Panc1 (cell line): ENCODE data around the gene ENDOV. TPM values are rescaled to one million over a fixed set of nuclear protein-coding genes. Genes with fewer than 3 reads are reported as not detected.

ENCODE experiments used
- ATAC-seq: fragments of 200-7000 bp; cut with Tn5 transposase; 2 replicates; pipeline ENCODE4 v1.9.1; 2020; ENCODE audit warnings: mild to moderate bottlenecking, moderate library complexity
- BruUV-seq: library from RNA; stranded (reverse); fragments of 400-500 nt; replicated peaks from 2 replicates; lab custom pipeline; 2021; lab: Mats Ljungman, UMichigan
- CTCF ChIA-PET: fragments of 300-600 bp; sonication (Branson Sonifier 250); formaldehyde crosslinking; loops from one replicate; lab custom pipeline; 2022; ENCODE audit warnings: antibody characterized with exemption; lab: Charles Lee
- POLR2A ChIA-PET: fragments of 300-600 bp; sonication (Branson Sonifier 250); formaldehyde crosslinking; loops from one replicate; lab custom pipeline; 2022; ENCODE audit warnings: antibody characterized with exemption; lab: Charles Lee
- DNase-seq: peaks from one replicate; pipeline ENCODE4 v3.0.0-alpha.2; 2010; ENCODE audit warnings: low read depth, low spot score
- H3K27ac ChIP-seq: 2 replicates; pipeline ENCODE4 v1.5.1; 2011; ENCODE audit warnings: mild to moderate bottlenecking, low read length, inconsistent platforms
- H3K27me3 ChIP-seq: fragments of 200-500 bp; sonication (Bioruptor generic); 2 replicates; pipeline ENCODE4 v1.6.0; 2014; ENCODE audit warnings: low read length, inconsistent platforms; ENCODE audit not compliant: control insufficient read depth, insufficient read depth
- H3K36me3 ChIP-seq: fragments of 200-500 bp; sonication (Bioruptor generic); 2 replicates; pipeline ENCODE4 v1.5.1; 2014; ENCODE audit warnings: inconsistent platforms, mild to moderate bottlenecking, low read length, moderate library complexity; ENCODE audit not compliant: control insufficient read depth, insufficient read depth
- H3K4me1 ChIP-seq: 2 replicates; pipeline ENCODE4 v1.5.1; 2011; ENCODE audit warnings: inconsistent platforms, mild to moderate bottlenecking, low read length, moderate library complexity; ENCODE audit not compliant: control insufficient read depth, insufficient read depth
- H3K4me3 ChIP-seq, 2 experiments: 2 replicates each; pipeline ENCODE4 v1.5.1; 2011 to 2012; ENCODE audit warnings: low read depth in 2 of 2, low read length in 2 of 2, mild to moderate bottlenecking in 2 of 2, inconsistent platforms in 1 of 2, moderate library complexity in 1 of 2
- H3K9me3 ChIP-seq: fragments of 200-500 bp; sonication (Bioruptor generic); 2 replicates; pipeline ENCODE4 v1.5.1; 2014; ENCODE audit warnings: low read depth, mild to moderate bottlenecking, inconsistent platforms, low read length, moderate library complexity; ENCODE audit not compliant: control insufficient read depth, insufficient read depth
- CTCF ChIP-seq: fragments of 450-650 bp; IDR thresholded peaks from 2 replicates; pipeline ENCODE4 v1.5.1; 2017; ENCODE audit warnings: mild to moderate bottlenecking
- POLR2AphosphoS5 ChIP-seq: IDR thresholded peaks from 2 replicates; pipeline ENCODE4 v1.6.1; 2012; ENCODE audit warnings: mild to moderate bottlenecking, low read depth, low read length, moderate library complexity
- SIN3A ChIP-seq: IDR thresholded peaks from 2 replicates; pipeline ENCODE4 v1.6.1; 2012; ENCODE audit warnings: low read depth, mild to moderate bottlenecking, low read length, moderate library complexity, borderline replicate concordance; ENCODE audit not compliant: insufficient read depth
- TCF7L2 ChIP-seq: IDR thresholded peaks from 2 replicates; pipeline ENCODE4 v1.6.1; 2011; ENCODE audit warnings: mild to moderate bottlenecking, low read depth, low read length, inconsistent platforms
- in situ Hi-C: cut with HindIII; loops from 2 replicates; pipeline ENCODE4 v1.10.0; 2016; ENCODE audit warnings: low sequenced_read_pairs, low pct_unique_long_range_greater_than_20kb
- intact Hi-C: fragments of 100-400 bp; cut with micrococcal nuclease; formaldehyde crosslinking; loops from one replicate; pipeline ENCODE4 v1.10.0; 2022; ENCODE audit not compliant: unreplicated experiment
- total RNA-seq: library from RNA; stranded (reverse); gene quantifications from one replicate; pipeline ENCODE4 v1.2.1, GENCODE V29; 2021; ENCODE audit not compliant: unreplicated experiment
- TF ChIP-seq, protein P1 (sequence below), 2 experiments: IDR thresholded peaks; 2 replicates each; pipeline ENCODE4 v1.6.1; 2011 to 2012; ENCODE audit warnings: low read depth in 2 of 2, control low read depth in 1 of 2, low read length in 1 of 2, mild to moderate bottlenecking in 1 of 2, moderate library complexity in 1 of 2; ENCODE audit not compliant: insufficient read depth in 1 of 2

The ENDOV gene
- total RNA-seq, 1 experiment from 2014 or later = 37.1 TPM

GRCh38 chr17:80473701-80474100, 58.7 kb downstream of the ENDOV start:
- H3K27ac ChIP-seq = no peak overlapping the region
- in situ Hi-C loops = no loop called here
- TF ChIP-seq TCF7L2 = no peak
- TF ChIP-seq POLR2AphosphoS5 = no peak
- TF ChIP-seq SIN3A = no peak
- TF ChIP-seq, protein P1, sequence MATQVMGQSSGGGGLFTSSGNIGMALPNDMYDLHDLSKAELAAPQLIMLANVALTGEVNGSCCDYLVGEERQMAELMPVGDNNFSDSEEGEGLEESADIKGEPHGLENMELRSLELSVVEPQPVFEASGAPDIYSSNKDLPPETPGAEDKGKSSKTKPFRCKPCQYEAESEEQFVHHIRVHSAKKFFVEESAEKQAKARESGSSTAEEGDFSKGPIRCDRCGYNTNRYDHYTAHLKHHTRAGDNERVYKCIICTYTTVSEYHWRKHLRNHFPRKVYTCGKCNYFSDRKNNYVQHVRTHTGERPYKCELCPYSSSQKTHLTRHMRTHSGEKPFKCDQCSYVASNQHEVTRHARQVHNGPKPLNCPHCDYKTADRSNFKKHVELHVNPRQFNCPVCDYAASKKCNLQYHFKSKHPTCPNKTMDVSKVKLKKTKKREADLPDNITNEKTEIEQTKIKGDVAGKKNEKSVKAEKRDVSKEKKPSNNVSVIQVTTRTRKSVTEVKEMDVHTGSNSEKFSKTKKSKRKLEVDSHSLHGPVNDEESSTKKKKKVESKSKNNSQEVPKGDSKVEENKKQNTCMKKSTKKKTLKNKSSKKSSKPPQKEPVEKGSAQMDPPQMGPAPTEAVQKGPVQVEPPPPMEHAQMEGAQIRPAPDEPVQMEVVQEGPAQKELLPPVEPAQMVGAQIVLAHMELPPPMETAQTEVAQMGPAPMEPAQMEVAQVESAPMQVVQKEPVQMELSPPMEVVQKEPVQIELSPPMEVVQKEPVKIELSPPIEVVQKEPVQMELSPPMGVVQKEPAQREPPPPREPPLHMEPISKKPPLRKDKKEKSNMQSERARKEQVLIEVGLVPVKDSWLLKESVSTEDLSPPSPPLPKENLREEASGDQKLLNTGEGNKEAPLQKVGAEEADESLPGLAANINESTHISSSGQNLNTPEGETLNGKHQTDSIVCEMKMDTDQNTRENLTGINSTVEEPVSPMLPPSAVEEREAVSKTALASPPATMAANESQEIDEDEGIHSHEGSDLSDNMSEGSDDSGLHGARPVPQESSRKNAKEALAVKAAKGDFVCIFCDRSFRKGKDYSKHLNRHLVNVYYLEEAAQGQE (IDR thresholded peaks at IDR 0.05; ENCODE audit: insufficient read depth in 1 of 2, low read depth in 2 of 2, low read length in 1 of 2) = no peak
- TF ChIP-seq CTCF = no peak
- no peaks in the 10 kb centered on the region for H3K9me3 ChIP-seq
- no peaks in the 10 kb centered on the region for H3K36me3 ChIP-seq
- intact Hi-C loops = loop anchor here (10.0 kb wide), 1 partner anchor 101 kb away; no protein-coding TSS in a partner anchor
- H3K27me3 ChIP-seq = peaks cover 3% of the 10 kb centered on the region; the same call in 1 of the 2 replicates
- BruUV-seq = no TSS peak
- peaks cover 13% of the 10 kb centered on the region for H3K4me1 ChIP-seq
- ATAC-seq = no peak
- ChIA-PET POLR2A (no interaction called here), CTCF (no interaction called here)
- H3K4me3 ChIP-seq = no peak overlapping the region
- DNase-seq = no peak

- intact Hi-C loops = loop anchor here (10.0 kb wide), 1 partner anchor 100 kb away; no protein-coding TSS in a partner anchor
- no peak for TF ChIP-seq CTCF
- TF ChIP-seq POLR2AphosphoS5 = no peak
- no peak for TF ChIP-seq TCF7L2
- TF ChIP-seq, protein P1 (IDR thresholded peaks at IDR 0.05; ENCODE audit: insufficient read depth in 1 of 2, low read depth in 2 of 2, low read length in 1 of 2) = no peak
- TF ChIP-seq SIN3A = no peak
- ChIA-PET CTCF (no interaction called here), POLR2A (no interaction called here)
- H3K4me1 ChIP-seq = peaks cover 13% of the 10 kb centered on the region
- H3K27me3 ChIP-seq = peaks cover 2% of the 10 kb centered on the region; the same call in 1 of the 2 replicates
- in situ Hi-C loops = no loop called here
- H3K36me3 ChIP-seq = no peaks in the 10 kb centered on the region
- DNase-seq (no peak), ATAC-seq (peak; percentile 14; the same call in 1 of the 2 replicates)
- BruUV-seq = no TSS peak
- no peaks in the 10 kb centered on the region for H3K9me3 ChIP-seq
- no peak overlapping the region for H3K27ac ChIP-seq
- H3K4me3 ChIP-seq = peak overlapping the region in 1 of 2 experiments; percentile 38; a peak in 3 of 4 replicates
Observed at GRCh38 chr17:80474231-80474960, 59.4 kb downstream of the ENDOV start.
